HG02759 (cell line): ENCODE results near the gene SNX1.
"Not testable (repeated sequence)": the region's sequence is repeated elsewhere in the genome, so short reads cannot be mapped to it uniquely, and the experiment has no call there.

Source experiments
- ATAC-seq: cut with Tn5 transposase; IDR thresholded peaks from one replicate; pipeline ENCODE4 v1.9.1; 2021; ENCODE audit warnings: mild to moderate bottlenecking, moderate library complexity; ENCODE audit not compliant: unreplicated experiment

SNX1 gene

DNA sequence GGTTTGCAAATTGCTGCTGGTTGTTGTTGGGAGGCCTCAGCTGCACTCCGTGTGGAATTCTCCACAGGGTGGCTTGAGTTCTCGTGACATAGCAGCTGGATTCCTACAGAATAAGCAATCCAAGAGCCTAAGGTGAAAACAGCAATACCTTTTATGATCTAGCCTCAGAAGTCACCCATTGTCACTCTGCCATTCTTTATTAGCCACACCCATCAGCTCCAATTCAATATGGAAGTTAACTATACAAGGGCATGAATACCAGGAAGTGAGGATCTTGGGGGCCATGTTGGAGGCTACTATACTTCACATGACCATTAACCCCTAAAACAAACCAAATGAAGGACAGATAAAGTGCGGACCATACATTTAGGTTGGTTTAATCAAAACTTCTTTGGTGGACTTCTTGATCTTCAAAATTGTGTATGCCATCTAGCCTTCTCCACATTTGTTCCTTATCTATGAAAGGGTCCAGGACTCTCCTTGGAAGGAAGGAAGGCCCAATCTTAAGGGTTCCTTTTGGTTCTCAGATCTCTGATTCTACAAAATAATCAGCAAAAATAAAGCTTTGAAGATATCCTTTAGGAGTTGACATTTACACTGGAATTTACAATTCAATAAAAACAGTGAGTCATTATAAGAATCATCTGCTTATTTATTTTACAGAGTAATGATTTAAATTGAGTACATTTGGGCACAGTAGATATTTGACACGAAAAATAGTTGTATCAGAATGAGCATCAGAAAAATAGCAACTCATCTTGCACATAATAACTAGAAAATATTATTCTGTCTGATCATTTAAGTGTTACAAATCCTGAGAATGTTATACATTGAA is 23.6 kb upstream of the SNX1 start:
- ATAC-seq = no peak

- no peak for ATAC-seq
Measured at GRCh38 chr15:64072812-64073211, 23.0 kb upstream of the SNX1 start.

DNA sequence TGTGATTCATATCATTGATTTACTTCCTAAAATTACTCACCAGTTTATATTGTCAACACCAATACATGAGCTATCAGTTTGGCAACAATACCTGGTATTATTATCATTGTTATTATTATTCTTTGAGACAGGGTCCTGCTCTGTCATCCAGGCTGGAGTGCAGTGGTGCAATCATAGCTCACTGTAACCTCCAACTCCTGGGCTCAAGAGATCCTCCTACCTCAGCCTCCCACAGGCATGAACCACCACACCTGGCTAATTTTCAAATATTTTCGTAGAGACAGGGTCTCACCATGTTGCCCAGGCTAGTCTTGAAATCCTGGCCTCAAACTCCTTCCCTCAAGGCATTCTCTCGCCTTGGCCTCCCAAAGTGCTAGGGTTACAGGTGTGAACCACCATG is 22.3 kb upstream of the SNX1 start:
- not testable (repeated sequence) for ATAC-seq

- ATAC-seq = no peak
Measured at GRCh38 chr15:64082757-64083156, 13.0 kb upstream of the SNX1 start.

DNA sequence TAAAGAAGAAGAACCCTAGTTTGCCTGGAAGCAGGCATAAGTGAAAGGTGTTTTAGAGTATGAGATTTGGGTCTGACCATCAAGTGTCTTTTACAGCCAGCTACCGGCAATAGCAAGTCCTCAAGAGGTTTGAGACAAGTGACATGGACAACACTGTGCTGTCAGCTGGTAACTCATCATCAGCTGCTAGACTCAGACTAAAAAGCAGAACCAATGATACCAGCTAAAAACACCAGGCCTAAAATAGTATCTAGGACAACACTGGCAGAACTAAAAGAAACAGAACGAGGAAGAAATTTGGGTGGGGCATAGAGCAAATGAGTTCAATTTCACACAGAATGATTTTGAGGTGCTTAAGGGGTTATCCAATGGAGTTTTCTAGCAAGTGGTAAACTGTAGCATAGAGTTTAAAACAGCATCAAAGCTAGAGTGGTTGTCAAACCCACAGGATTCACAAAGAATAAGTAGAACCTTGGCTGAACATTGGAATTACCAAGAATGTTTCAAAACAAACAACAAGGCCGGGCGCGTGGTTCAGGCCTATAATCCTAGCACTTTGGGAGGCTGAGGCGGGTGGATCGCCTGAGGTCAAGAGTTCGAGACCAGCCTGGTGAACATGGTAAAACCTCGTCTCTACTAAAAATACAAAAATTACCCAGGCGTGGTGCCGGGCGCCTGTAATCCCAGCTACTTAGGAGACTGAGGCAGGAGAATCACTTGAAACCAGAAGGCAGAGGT is 6.1 kb upstream of the SNX1 start:
- ATAC-seq = no peak

DNA sequence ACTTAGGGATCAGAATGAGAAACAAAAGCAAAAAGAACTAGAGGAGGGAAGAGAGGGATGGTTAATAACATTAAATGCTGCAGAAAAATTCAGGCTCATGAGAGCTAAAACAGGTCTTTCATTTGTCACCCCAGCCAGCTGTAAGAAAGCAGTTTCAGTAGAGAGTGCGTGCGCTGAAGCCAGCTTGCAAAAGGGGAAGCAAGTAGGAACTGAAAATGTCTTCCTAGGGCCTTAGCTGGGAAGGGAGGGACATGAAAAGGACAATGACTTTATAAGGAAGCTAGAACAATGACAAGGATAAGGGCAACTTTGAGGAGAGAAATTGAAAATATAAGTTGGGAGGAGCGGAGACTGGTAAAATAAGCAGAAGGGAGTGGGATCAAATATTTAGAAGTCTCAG is 5.3 kb upstream of the SNX1 start:
- no peak for ATAC-seq

DNA sequence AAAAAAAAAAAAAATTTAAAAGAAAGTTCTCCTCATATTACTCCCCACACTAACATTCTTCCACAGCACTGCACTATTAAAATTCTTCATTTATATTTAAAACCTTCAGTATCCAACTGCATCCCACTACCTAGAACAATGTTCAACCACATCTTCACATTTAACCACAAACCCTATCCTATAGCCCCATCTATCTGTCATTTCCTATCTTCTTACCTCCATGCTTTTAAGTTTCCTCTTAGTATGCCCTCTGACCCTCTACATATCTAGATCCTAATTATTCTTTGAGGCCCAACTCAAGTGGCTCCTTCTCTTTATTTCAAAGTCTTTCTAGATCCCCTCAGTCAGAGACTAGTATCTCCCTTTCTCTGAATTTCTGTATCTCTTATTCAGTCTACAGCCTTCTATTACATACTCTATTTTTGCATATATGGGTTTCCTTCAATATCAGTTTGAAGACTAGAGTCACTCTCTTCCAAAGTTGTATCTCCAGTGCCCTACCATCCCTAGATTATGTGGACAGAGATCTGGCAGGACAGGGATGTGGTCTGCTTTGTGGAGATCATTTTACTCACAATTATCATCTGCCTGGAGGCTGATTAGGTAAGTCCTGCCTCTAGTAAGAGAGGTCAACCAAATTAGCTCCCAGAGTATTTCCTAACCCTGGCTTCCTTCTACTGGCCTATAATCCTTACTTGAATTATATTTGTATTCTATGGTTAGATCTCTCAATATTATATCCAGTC is 3.5 kb upstream of the SNX1 start:
- ATAC-seq = no peak

DNA sequence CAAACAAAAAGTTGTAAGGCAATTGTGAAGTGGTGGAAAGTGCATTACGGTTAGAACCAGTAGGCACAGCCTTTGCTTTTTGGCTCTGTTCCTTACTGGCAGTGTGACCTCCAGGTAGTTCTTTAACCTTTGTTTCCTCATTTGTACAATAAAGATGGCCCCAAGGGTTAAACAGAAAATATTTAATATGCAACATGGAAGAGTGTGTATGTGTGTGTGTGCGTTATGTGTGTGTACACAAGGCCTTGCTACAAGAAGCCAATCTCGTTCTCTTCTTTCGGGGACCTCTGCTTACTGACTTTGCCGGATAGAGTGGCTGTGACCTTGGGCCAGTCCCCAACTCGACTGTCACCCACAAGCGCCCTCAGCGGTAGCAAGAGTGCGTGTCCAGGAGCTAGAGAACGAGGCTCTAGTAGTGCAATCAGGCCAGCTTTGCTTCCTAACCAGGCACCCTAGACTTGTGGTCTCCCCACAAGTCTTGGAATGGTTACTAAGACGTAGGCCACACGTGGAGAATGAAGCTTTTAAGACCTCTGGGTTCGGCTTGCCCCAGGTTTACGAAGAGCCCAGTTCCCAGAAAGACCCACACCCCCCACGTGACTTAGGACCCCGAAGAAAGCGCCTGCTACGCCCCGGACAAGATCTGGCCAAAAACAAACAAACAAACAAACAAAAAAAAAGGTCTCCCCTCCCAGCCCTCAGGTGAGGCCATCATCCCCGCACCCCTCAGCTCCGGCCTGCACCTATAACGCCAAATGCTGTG is 2.7 kb upstream of the SNX1 start:
- peak; percentile 17 for ATAC-seq

DNA sequence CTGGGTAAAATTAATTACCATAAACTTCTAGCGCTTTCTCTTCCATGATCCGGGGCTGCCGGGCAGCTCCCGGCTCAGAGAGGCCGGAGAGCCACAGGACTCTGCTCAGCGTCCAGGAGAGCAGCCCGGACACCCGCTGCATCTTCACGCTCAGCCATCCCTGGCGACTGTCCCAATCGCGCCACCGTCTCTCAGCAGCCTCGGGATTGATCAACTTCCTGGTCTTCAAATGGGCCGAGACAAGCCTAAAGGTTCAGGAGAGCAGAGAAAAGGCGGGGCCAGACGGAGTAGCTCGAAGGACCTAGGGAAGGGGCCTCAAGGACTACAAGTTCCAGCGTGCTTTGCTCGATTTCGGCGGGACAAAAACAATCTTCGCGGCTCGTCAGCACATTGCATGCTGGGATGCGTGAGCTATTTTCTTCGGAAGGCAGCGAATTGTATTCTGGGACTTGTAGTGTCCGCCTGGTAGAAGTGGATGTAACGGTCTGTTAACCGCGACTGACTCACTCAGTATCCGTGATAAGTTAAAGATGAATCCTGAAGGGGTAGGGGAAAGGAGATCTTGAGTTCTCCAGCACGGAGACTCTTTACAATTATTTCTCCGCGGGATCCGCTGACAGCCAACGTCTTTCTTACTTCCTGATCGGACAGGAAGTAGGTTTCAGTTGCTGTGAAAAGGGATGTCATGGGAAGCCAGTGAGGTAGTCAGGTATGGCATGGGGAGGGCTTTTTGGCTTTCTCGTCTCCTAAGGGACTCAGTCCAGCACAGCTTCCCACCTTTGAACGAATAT is 2.0 kb upstream of the SNX1 start, which contains the start of gene CIAO2A:
Gene CIAO2A (minus strand): TSS at position 212 of the 791 bp plus-strand sequence. CDS start 70 bp downstream, at position 142.
- peak; percentile 70 for ATAC-seq

- no peak for ATAC-seq
Measured at GRCh38 chr15:64095431-64095794, 369 bp upstream of the SNX1 start.

GRCh38 chr15:64096668-64097384 is 1.0 kb downstream of the SNX1 start:
- no peak for ATAC-seq

- no peak for ATAC-seq
Measured at GRCh38 chr15:64099379-64099778, 3.6 kb downstream of the SNX1 start.

DNA sequence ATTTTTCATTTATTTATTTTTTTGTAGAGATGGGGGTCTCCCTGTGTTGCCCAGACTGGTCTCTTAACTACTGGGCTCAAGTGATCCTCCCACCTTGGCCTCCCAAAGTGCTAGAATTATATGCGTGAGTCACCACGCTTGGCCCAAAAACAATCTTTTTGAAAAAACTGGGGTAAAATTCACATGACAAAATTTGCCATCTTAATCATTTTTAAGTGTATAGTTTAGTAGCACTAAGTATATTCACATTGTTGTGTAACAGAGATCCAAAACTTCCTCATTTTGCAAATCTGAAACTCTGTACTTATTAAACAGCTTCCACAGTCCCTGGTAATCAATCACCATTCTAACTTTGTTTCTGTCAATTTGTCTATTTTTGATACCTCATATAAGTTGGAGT is 5.2 kb downstream of the SNX1 start:
- no peak for ATAC-seq

DNA sequence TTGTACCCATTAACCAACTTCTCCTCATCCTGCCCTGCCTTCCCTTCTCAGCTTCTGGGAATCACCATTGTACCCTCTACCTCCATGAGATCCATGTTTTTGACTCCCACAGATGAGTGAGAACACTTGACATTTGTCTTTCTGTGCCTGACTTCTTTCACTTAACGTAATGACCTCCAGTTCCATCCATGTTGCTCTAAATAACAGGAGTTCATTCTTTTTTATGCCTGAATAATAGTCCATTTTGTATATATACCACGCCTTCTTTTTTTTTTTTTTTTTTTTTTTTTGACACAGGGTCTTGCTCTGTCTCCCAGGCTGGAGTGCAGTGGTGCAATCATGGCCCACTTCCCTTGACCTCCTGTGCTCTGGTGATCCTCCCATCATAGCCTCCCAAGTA is 6.7 kb downstream of the SNX1 start:
- ATAC-seq = no peak

GRCh38 chr15:64105113-64105704 is 9.4 kb downstream of the SNX1 start:
- ATAC-seq = no peak

GRCh38 chr15:64107337-64107736 is 11.6 kb downstream of the SNX1 start:
- ATAC-seq = no peak

DNA sequence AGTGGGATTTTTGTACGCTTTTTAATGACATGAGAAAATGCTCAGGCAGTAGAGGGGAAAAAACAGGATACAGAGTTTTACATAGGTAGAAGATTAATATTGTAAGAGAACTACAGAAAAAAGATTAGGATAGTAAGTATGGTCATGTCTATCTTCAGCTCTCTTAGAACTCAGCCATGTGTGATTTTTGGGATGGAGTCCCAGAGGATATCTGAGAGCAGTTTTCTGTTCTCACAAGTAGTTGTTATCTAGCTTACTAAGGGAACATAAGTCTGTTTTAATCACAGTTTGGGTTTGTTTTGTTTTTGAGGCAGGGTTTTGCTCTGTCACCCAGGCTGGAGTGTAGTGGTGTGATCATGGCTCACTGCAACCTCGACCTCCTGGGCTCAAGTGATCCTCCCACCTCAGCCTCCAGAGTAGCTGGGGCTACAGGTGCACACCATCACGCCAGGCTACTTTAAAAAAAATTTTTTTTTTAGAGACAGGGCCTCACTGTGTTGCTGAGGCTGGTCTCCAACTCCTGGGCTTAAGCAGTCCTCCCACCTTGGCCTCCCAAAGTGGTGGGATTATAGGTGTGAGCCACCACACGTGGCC is 14.4 kb downstream of the SNX1 start:
- ATAC-seq = not testable (repeated sequence)

DNA sequence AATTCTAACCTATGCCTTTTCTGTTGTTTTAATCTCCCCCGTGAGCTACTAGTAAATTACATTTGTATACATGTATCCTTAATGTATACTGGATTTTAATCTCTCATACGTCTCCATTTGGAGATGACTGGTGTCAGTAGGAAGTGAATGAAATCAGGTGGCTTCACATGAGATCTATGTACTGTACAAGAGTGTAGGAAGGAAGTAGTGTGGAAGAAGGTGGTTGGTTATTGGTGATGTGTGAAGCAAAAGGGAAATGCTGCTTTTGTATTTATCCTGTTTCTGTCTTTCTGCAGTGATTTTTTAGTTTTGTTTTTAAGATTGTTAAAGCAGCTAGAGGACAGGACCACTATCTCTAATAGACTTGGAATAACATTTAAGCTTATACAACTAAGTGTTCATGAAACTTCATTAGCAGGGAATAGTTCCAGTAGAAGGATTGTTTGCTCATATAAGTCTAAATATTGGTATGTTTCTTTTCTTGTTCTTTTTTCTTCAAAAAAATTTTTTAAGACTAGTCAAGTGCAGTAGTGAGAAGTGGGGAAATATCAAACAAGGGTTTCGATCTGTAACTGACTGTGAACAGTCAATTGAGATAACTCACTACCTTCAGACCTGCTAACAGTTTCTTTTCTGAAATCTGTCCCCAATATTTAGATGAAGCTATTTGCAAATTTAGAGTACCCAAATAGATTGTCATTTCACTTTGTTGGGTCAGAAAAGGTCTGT is 15.3 kb downstream of the SNX1 start:
- ATAC-seq = no peak
